Measurements from ENCODE around the gene ALX4. TPM values are rescaled to one million over a fixed set of nuclear protein-coding genes. Genes with fewer than 3 reads are reported as not detected.

ALX4 gene
- total RNA-seq, 1 donor = not detected

DNA sequence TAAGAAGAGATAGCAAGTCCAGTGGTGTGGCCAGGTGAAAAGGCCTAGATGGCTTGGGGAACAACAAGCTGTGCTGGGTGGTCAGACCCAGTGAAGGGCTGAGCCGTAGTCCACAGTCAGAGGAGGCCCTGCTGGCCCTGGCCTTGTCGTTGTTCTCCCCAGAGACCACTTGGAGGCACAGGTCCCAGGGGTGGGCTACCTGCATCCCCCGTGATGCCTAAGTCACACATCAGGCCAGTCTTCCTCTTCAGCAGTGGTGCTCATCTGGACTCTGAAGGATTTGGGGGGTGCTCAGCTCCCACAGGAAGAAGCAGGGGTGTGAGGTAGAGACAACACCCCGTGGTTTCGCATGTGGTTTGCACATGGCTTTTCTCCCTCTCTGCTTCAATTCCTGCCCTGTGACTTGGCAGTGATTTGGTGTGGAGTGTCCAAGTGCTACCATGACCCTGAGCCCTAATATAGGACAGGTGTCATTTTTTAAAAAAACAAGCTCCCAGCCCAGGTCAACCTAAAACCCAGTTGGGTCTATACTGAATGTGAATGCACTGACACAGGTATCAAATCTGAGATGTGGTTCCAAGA, 51.0 kb downstream of the ALX4 start:
- H3K4me3 ChIP-seq (ENCODE audit: low read depth, low read length) = no peak overlapping the region
- DNase-seq (ENCODE audit: low read depth) = no peak
- TF ChIP-seq, protein P1, sequence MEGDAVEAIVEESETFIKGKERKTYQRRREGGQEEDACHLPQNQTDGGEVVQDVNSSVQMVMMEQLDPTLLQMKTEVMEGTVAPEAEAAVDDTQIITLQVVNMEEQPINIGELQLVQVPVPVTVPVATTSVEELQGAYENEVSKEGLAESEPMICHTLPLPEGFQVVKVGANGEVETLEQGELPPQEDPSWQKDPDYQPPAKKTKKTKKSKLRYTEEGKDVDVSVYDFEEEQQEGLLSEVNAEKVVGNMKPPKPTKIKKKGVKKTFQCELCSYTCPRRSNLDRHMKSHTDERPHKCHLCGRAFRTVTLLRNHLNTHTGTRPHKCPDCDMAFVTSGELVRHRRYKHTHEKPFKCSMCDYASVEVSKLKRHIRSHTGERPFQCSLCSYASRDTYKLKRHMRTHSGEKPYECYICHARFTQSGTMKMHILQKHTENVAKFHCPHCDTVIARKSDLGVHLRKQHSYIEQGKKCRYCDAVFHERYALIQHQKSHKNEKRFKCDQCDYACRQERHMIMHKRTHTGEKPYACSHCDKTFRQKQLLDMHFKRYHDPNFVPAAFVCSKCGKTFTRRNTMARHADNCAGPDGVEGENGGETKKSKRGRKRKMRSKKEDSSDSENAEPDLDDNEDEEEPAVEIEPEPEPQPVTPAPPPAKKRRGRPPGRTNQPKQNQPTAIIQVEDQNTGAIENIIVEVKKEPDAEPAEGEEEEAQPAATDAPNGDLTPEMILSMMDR (IDR thresholded peaks at IDR 0.05; ENCODE audit: insufficient read depth, low read depth, low read length) = no peak

DNA sequence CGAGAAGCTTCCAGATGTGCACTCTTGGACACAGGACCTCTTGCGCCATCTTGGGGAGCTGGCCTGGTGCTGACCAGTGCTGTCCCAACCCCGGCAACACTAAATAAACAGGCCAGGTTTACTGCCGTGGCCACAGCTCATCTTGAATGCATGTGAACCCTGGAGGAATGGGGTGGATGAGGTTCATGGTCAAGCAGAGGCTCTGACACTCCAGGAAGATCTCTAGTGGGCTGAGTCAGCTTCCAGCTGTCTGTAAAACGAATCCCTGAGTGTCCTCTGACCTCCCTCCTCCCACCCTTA, 51.8 kb downstream of the ALX4 start:
- peak; percentile 50 for DNase-seq (ENCODE audit: low read depth)
- no peak overlapping the region for H3K4me3 ChIP-seq (ENCODE audit: low read depth, low read length)
- TF ChIP-seq, protein P1 (IDR thresholded peaks at IDR 0.05; ENCODE audit: insufficient read depth, low read depth, low read length) = no peak

DNA sequence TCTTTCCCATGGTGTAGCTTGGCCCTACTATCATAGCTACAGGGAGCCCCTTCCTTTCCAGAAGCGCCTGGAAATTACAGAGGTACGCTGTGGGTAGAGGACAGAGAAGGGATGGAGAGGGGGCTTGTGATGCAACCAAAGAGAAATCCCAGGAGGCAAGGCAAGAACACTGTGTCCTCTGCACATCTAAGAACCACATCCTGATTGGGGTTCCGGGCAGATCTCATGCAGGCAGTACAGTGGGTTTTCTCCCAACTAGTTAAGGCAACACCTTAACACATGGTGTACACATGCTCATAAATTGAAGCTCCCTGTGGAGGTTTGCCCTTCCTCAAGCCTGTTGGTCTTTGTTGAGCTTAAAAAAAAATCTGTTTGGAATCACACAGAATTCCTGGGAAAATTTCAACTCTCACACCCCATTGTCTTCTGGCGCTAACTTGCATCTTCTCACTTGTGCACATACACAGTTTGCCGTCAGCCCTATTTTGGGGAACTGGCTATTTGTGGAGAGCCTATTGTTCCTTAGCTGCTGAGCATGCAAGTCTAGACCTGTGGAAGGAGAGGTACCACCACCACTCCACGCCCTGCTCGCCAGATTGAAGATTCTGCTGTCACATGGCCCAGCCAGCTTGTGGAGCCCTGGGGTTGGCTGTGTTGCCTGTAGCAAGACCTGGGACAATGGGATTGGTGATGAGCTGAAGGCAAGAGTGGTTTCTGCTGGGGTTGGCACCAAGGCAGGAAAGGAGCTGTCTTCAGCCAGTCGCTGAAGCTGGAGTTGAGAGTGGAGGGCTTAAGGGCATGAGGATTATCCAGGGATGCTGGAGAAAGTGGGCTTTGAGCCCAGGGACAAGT, 52.4 kb downstream of the ALX4 start:
- no peak for DNase-seq (ENCODE audit: low read depth)
- TF ChIP-seq, protein P1 (IDR thresholded peaks at IDR 0.05; ENCODE audit: insufficient read depth, low read depth, low read length) = no peak
- no peak overlapping the region for H3K4me3 ChIP-seq (ENCODE audit: low read depth, low read length)

DNA sequence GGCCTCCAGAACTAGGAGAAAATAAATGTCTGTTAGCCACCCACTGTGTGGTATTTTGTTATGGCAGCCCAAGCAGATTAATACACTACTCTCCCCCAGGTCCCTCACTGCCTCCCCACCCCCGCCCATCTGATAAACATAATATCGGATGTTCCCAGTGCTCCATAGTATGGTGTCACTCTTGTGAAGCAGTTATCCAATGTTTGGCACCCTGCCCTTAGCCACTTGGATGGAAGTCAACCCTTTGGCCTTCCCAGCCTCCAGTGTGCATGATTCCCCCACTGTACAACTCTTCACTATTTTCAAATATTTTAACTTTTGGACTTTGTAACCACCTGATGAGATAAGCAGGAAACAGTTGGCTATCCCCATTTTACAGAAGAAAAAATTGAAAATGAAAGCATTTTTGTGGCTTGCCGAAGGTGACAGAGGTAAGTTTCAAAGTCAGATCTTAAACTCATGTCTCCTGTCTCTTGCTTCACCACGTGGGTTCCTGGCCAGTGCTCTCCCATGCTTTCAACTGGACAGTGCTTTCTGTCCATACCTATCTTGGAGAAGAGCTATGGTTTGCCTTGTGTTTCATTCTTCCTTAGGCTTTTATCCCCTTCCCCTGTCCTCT, 53.2 kb downstream of the ALX4 start:
- TF ChIP-seq, protein P1 (IDR thresholded peaks at IDR 0.05; ENCODE audit: insufficient read depth, low read depth, low read length) = no peak
- no peak for DNase-seq (ENCODE audit: low read depth)
- no peak overlapping the region for H3K4me3 ChIP-seq (ENCODE audit: low read depth, low read length)

DNA sequence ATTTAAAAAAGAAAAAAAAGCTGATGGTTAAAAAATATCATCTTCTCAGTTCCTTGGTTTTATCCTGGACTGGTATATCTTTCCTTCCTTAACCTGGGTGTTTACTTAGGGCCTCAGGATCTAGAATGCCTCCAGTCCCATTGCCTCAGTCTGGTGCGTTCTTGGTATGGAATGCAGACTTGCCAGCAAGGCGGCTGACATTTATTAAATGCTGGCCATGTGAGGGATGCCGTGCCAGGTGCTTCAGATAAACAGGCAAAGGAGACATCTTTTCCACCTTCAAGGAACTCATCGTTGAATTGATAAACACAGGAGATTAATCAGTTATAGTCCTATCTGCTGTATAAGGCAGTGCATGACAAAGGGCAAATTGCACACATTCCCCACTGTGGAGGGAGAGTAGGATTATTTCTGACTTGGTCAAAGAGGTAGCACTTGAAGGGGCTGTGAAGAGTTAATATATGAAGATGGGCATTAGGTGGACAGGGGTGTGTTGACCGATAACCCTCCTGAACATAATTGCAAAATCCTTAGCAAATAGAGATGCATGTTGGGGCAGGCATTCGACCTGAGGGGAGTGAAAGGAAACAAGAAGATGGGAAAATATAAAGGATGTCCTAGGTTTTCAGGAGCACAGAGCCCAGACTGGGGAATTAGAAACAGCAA, 54.4 kb downstream of the ALX4 start:
- TF ChIP-seq, protein P1 (IDR thresholded peaks at IDR 0.05; ENCODE audit: insufficient read depth, low read depth, low read length) = no peak
- H3K4me3 ChIP-seq (ENCODE audit: low read depth, low read length) = no peak overlapping the region
- DNase-seq (ENCODE audit: low read depth) = no peak

DNA sequence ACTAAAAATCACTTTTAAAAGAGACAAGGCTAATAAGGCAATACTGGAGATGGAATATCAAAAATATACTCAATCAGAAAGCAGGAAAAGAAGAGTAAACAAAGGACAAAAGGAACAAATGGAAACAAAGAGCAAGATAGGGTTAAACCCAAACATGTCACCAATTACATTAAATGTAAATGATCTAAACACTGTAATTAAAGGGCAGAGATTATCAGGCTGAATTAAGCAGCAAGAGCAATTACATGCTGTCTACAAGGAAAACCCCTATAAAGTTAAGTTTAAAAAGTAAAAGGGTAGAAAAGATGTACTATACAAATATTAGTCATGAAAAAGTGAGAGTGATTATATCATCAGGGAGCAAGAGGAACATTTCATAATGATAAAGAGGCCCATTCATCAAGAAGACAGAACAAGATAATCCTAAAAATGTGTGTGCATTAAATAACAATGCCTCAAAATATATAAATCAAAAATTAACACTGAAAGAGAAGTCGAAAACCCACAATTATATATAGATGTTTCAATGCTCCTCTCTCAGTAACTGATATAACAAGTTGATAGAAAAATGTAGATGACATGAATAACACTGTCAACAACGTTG, 56.8 kb downstream of the ALX4 start:
- no peak for DNase-seq (ENCODE audit: low read depth)
- no peak overlapping the region for H3K4me3 ChIP-seq (ENCODE audit: low read depth, low read length)

More for the DNA sequence above, 56.8 kb downstream of the ALX4 start:
- TF ChIP-seq, protein P1 (IDR thresholded peaks at IDR 0.05; ENCODE audit: insufficient read depth, low read depth, low read length) = no peak
